ENCODE data around the gene HMGCR.

DNA sequence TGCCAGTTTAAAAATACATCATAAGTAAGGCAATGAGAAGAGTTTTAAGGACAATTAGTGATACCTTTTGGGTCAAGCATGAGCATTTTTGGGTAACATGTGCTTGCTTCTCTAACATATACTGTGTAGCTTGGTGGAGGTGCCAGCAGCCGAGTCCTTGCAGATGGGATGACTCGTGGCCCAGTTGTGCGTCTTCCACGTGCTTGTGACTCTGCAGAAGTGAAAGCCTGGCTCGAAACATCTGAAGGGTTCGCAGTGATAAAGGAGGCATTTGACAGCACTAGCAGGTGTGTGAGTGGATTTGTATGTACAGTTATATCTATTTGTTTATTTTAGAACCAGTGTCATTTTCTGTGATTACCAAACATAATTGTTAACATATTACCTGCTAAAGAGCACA lies 18.2 kb downstream of the HMGCR start:
- TF ChIP-seq, protein P1, sequence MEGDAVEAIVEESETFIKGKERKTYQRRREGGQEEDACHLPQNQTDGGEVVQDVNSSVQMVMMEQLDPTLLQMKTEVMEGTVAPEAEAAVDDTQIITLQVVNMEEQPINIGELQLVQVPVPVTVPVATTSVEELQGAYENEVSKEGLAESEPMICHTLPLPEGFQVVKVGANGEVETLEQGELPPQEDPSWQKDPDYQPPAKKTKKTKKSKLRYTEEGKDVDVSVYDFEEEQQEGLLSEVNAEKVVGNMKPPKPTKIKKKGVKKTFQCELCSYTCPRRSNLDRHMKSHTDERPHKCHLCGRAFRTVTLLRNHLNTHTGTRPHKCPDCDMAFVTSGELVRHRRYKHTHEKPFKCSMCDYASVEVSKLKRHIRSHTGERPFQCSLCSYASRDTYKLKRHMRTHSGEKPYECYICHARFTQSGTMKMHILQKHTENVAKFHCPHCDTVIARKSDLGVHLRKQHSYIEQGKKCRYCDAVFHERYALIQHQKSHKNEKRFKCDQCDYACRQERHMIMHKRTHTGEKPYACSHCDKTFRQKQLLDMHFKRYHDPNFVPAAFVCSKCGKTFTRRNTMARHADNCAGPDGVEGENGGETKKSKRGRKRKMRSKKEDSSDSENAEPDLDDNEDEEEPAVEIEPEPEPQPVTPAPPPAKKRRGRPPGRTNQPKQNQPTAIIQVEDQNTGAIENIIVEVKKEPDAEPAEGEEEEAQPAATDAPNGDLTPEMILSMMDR (conservative IDR thresholded peaks at IDR 0.05; ENCODE audit: low read length): no peak
- no peak for TF ChIP-seq EZH2phosphoT487 (IDR thresholded peaks at IDR 0.05; ENCODE audit: borderline replicate concordance)

Data from Loucy (cell line).